ENCODE results near the gene GSK3B. TPM values are rescaled to one million over a fixed set of nuclear protein-coding genes. Genes with fewer than 3 reads are reported as not detected.

The GSK3B gene
- total and polyA plus RNA-seq, 4 donors = 11.0 to 64.9 (median 30.6) TPM

GRCh38 chr3:119861681-119862080 lies 232.6 kb downstream of the GSK3B start:
- 60 to 87% methylated on average over 2 of the region's 2 CpGs for WGBS, 2 donors
- no peaks in the 10 kb centered on the region for H3K27me3 ChIP-seq (ENCODE audit: control insufficient read depth in 3 of 3, insufficient read depth in 3 of 3, low read length in 2 of 3)
- peaks cover 0 to 6% (median 2%) of the 10 kb centered on the region in 4 donors for H3K9me3 ChIP-seq (ENCODE audit: control insufficient read depth in 4 of 4, insufficient read depth in 3 of 4, low read length in 3 of 4)
- DNase-seq (peak in 1 of 3 donors; percentile 14), ATAC-seq (ENCODE audit: insufficient read depth, low FRiP score) (no peak)
- peaks cover 0 to 2% (median 0%) of the 10 kb centered on the region in 5 donors for H3K4me1 ChIP-seq (ENCODE audit: control insufficient read depth in 5 of 5, insufficient read depth in 5 of 5, low read length in 5 of 5)
- no peak for TF ChIP-seq CTCF (IDR thresholded peaks at IDR 0.05; ENCODE audit: control extremely low read depth, extremely low read depth)
- no peak overlapping the region for H3K27ac ChIP-seq (ENCODE audit: low read depth in 1 of 2, low read length in 1 of 2)
- H3K9ac ChIP-seq (ENCODE audit: insufficient read depth in 1 of 2, low read length in 2 of 2) = no peak overlapping the region
- H3K36me3 ChIP-seq (ENCODE audit: control insufficient read depth in 4 of 4, insufficient read depth in 4 of 4, low read length in 4 of 4) = peaks cover 6 to 44% (median 26%) of the 10 kb centered on the region in 4 donors
- no peak overlapping the region for H3K4me3 ChIP-seq

GRCh38 chr3:119859728-119860127 lies 234.5 kb downstream of the GSK3B start:
- Histone ChIP-seq H3K4me1 (ENCODE audit: control insufficient read depth in 5 of 5, insufficient read depth in 5 of 5, low read length in 5 of 5) (peaks cover 0 to 2% (median 0%) of the 10 kb centered on the region in 5 donors), H3K36me3 (ENCODE audit: control insufficient read depth in 4 of 4, insufficient read depth in 4 of 4, low read length in 4 of 4) (peaks cover 6 to 43% (median 27%) of the 10 kb centered on the region in 4 donors), H3K9ac (ENCODE audit: insufficient read depth in 1 of 2, low read length in 2 of 2) (no peak overlapping the region), H3K27ac (ENCODE audit: low read depth in 1 of 2, low read length in 1 of 2) (no peak overlapping the region), H3K4me3 (no peak overlapping the region), H3K27me3 (ENCODE audit: control insufficient read depth in 3 of 3, insufficient read depth in 3 of 3, low read length in 2 of 3) (no peaks in the 10 kb centered on the region), H3K9me3 (ENCODE audit: control insufficient read depth in 4 of 4, insufficient read depth in 3 of 4, low read length in 3 of 4) (peaks cover 0 to 7% (median 3%) of the 10 kb centered on the region in 4 donors)
- TF ChIP-seq CTCF (IDR thresholded peaks at IDR 0.05; ENCODE audit: control extremely low read depth, extremely low read depth) = no peak
- ATAC-seq (ENCODE audit: insufficient read depth, low FRiP score) (no peak), DNase-seq (no peak)
- WGBS, 2 donors = 99 to 100% methylated on average over 2 of the region's 2 CpGs

- no peak for ATAC-seq (ENCODE audit: insufficient read depth, low FRiP score)
- peaks cover 0 to 7% (median 3%) of the 10 kb centered on the region in 4 donors for H3K9me3 ChIP-seq (ENCODE audit: control insufficient read depth in 4 of 4, insufficient read depth in 3 of 4, low read length in 3 of 4)
- H3K4me3 ChIP-seq = no peak overlapping the region
- no peak overlapping the region for H3K27ac ChIP-seq (ENCODE audit: low read depth in 1 of 2, low read length in 1 of 2)
- no peak for TF ChIP-seq CTCF (IDR thresholded peaks at IDR 0.05; ENCODE audit: control extremely low read depth, extremely low read depth)
- H3K9ac ChIP-seq (ENCODE audit: insufficient read depth in 1 of 2, low read length in 2 of 2) = no peak overlapping the region
- WGBS, 2 donors = 91 to 98% methylated on average over 2 of the region's 2 CpGs
- no peaks in the 10 kb centered on the region for H3K27me3 ChIP-seq (ENCODE audit: control insufficient read depth in 3 of 3, insufficient read depth in 3 of 3, low read length in 2 of 3)
- H3K4me1 ChIP-seq (ENCODE audit: control insufficient read depth in 5 of 5, insufficient read depth in 5 of 5, low read length in 5 of 5) = peaks cover 0 to 2% (median 0%) of the 10 kb centered on the region in 5 donors
- H3K36me3 ChIP-seq (ENCODE audit: control insufficient read depth in 4 of 4, insufficient read depth in 4 of 4, low read length in 4 of 4) = peaks cover 5 to 43% (median 27%) of the 10 kb centered on the region in 4 donors
- DNase-seq = no peak
Observed at GRCh38 chr3:119858957-119859356, 235.3 kb downstream of the GSK3B start.

- DNase-seq (no peak), ATAC-seq (ENCODE audit: insufficient read depth, low FRiP score) (no peak)
- H3K4me3 ChIP-seq = no peak overlapping the region
- H3K27ac ChIP-seq (ENCODE audit: low read depth in 1 of 2, low read length in 1 of 2) = no peak overlapping the region
- TF ChIP-seq CTCF (IDR thresholded peaks at IDR 0.05; ENCODE audit: control extremely low read depth, extremely low read depth) = no peak
- H3K9ac ChIP-seq (ENCODE audit: insufficient read depth in 1 of 2, low read length in 2 of 2) = no peak overlapping the region
- H3K4me1 ChIP-seq (ENCODE audit: control insufficient read depth in 5 of 5, insufficient read depth in 5 of 5, low read length in 5 of 5) = peaks cover 0 to 2% (median 0%) of the 10 kb centered on the region in 5 donors
- peaks cover 2 to 29% (median 18%) of the 10 kb centered on the region in 4 donors for H3K36me3 ChIP-seq (ENCODE audit: control insufficient read depth in 4 of 4, insufficient read depth in 4 of 4, low read length in 4 of 4)
- 96 to 98% methylated on average over 3 of the region's 3 CpGs for WGBS, 2 donors
- H3K9me3 ChIP-seq (ENCODE audit: control insufficient read depth in 4 of 4, insufficient read depth in 3 of 4, low read length in 3 of 4) = peaks cover 0 to 7% (median 3%) of the 10 kb centered on the region in 4 donors
- H3K27me3 ChIP-seq (ENCODE audit: control insufficient read depth in 3 of 3, insufficient read depth in 3 of 3, low read length in 2 of 3) = no peaks in the 10 kb centered on the region
Observed at GRCh38 chr3:119856695-119857094, 237.6 kb downstream of the GSK3B start.
